ENCODE measurements around the gene FNIP2. TPM values are rescaled to one million over a fixed set of nuclear protein-coding genes. Genes with fewer than 3 reads are reported as not detected.

FNIP2 gene
- total and polyA plus RNA-seq, 9 of the 15 experiments (the other 6 are each of a cell fraction or from before 2014, with no cell fraction given), result 1.7 to 15.5 (median 8.3) TPM

GRCh38 chr4:158934996-158935669 is 166.3 kb downstream of the FNIP2 start:
- POLR2A ChIA-PET, result no interaction called here
- Histone ChIP-seq H3K9ac (ENCODE audit: insufficient read depth in 1 of 2, low read depth in 2 of 2, low read length in 2 of 2) (no peak overlapping the region), H3K9me3 (replicated peaks; ENCODE audit: control insufficient read depth, insufficient read depth, low read depth, low read length) (no peaks in the 10 kb centered on the region), H3K4me3 (no peak overlapping the region), H3K79me2 (ENCODE audit: control insufficient read depth, insufficient read depth, low read length) (no peaks in the 10 kb centered on the region), H3K9me1 (ENCODE audit: control insufficient read depth, insufficient read depth, low read length) (no peaks in the 10 kb centered on the region), H3K4me2 (ENCODE audit: insufficient read depth, low read length) (no peak overlapping the region), H4K20me1 (replicated peaks; ENCODE audit: control insufficient read depth, insufficient read depth, low read length) (no peaks in the 10 kb centered on the region), H3K27ac (ENCODE audit: extremely low read depth, low read depth, low read length) (no peak overlapping the region), H2AFZ (ENCODE audit: low read depth, low read length) (no peak overlapping the region), H3K27me3 (ENCODE audit: control insufficient read depth in 2 of 2, insufficient read depth in 2 of 2, low read length in 2 of 2) (peaks cover 0 to 5% of the 10 kb centered on the region in 2 experiments; a peak in 3 of 5 replicates), H3K36me3 (ENCODE audit: control insufficient read depth, insufficient read depth, low read length) (no peaks in the 10 kb centered on the region), H3K4me1 (replicated peaks in 1 of 2; ENCODE audit: control insufficient read depth in 2 of 2, insufficient read depth in 2 of 2, low read length in 2 of 2) (peaks cover 0 to 4% of the 10 kb centered on the region in 2 experiments; a peak in 1 of 5 replicates)
- no peak for DNase-seq (ENCODE audit: extremely low read depth in 1 of 4, low spot score in 3 of 4)
- CTCF ChIA-PET (ENCODE audit: low intra/inter-chr PET ratio), result no interaction called here
- no TSS peak for BruUV-seq (replicated peaks)
- in situ Hi-C loops (cut with MboI), result no loop called here
- 44% methylated on average over 6 of the region's 6 CpGs for WGBS (ENCODE audit: insufficient coverage, low coverage, missing lambda C conversion rate)
- FAIRE-seq, result no peak
- no peak for ATAC-seq
- intact Hi-C loops (cut with micrococcal nuclease), result no loop called here
- no peak for TF ChIP-seq SMARCB1 (IDR thresholded peaks at IDR 0.05; ENCODE audit: insufficient read length, low read depth)
- TF ChIP-seq CREBBP (IDR thresholded peaks at IDR 0.05; ENCODE audit: low read depth, low read length), result no peak
- no peak for TF ChIP-seq ZNF449 (CRISPR knock-in tag; IDR thresholded peaks at IDR 0.05)
- TF ChIP-seq ARID4B (CRISPR knock-in tag; IDR thresholded peaks at IDR 0.05), result no peak
- no peak for TF ChIP-seq VEZF1 (CRISPR knock-in tag; IDR thresholded peaks at IDR 0.05)
- no peak for TF ChIP-seq ZC3H11A (IDR thresholded peaks at IDR 0.05; ENCODE audit: low read depth, low read length)
- no peak for TF ChIP-seq MYNN (IDR thresholded peaks at IDR 0.05)
- no peak for TF ChIP-seq MYNN (CRISPR knock-in tag; IDR thresholded peaks at IDR 0.05)
- TF ChIP-seq NKRF (IDR thresholded peaks at IDR 0.05; ENCODE audit: borderline replicate concordance), result no peak
- TF ChIP-seq SRSF7 (optimal IDR thresholded peaks at IDR 0.05; ENCODE audit: low read depth, low read length), result no peak
- no peak for TF ChIP-seq GATAD2A (IDR thresholded peaks at IDR 0.05)
- TF ChIP-seq EGR1 (conservative IDR thresholded peaks at IDR 0.05), result no peak
- no peak for TF ChIP-seq ZNF76 (CRISPR knock-in tag; IDR thresholded peaks at IDR 0.05; ENCODE audit: borderline replicate concordance)
- TF ChIP-seq HSF4 (CRISPR knock-in tag; IDR thresholded peaks at IDR 0.05; ENCODE audit: borderline replicate concordance), result no peak

Measured in K562 (cell line).